DND-41 (cell line): ENCODE measurements around the gene CTSH.

Source experiments
- ATAC-seq: fragments of 200-7000 bp; cut with Tn5 transposase; 3 replicates; pipeline ENCODE4 v1.9.1; 2021; ENCODE audit warnings: low read depth; ENCODE audit not compliant: insufficient read depth
- DNase-seq: peaks from one replicate; pipeline ENCODE4 v3.0.0-alpha.2; 2020
- H2AFZ ChIP-seq: 2 replicates; pipeline ENCODE4 v1.6.0; 2012; ENCODE audit warnings: low read depth, low read length
- H3K27ac ChIP-seq: 2 replicates; pipeline ENCODE4 v1.5.1; 2012; ENCODE audit warnings: low read length, inconsistent platforms
- H3K27me3 ChIP-seq: fragments of 200-600 bp; sonication (generic); 2 replicates; pipeline ENCODE4 v1.6.0; 2012; ENCODE audit warnings: low read length, mild to moderate bottlenecking, inconsistent platforms; ENCODE audit not compliant: insufficient read depth, poor library complexity
- H3K36me3 ChIP-seq: 2 replicates; pipeline ENCODE4 v1.5.1; 2012; ENCODE audit warnings: low read length, inconsistent platforms; ENCODE audit not compliant: insufficient read depth
- H3K4me1 ChIP-seq: 2 replicates; pipeline ENCODE4 v1.5.1; 2012; ENCODE audit warnings: mild to moderate bottlenecking, low read length; ENCODE audit not compliant: insufficient read depth
- H3K4me2 ChIP-seq: 2 replicates; pipeline ENCODE4 v1.6.0; 2012; ENCODE audit warnings: mild to moderate bottlenecking, moderate library complexity, low read length, inconsistent platforms; ENCODE audit not compliant: insufficient read depth
- H3K4me3 ChIP-seq, 2 experiments: fragments of 200-600 bp in 1 of 2; shearing (Covaris generic) in 1 of 2; 2 replicates each; pipeline ENCODE4 v1.5.1; 2012 to 2016; ENCODE audit warnings: inconsistent platforms in 2 of 2, low read length in 2 of 2, mild to moderate bottlenecking in 2 of 2, low read depth in 1 of 2, moderate library complexity in 1 of 2
- H3K79me2 ChIP-seq: 2 replicates; pipeline ENCODE4 v1.6.0; 2012; ENCODE audit warnings: low read length, inconsistent platforms; ENCODE audit not compliant: insufficient read depth
- H3K9ac ChIP-seq: 2 replicates; pipeline ENCODE4 v1.6.0; 2012; ENCODE audit warnings: low read depth, mild to moderate bottlenecking, inconsistent platforms, low read length, moderate library complexity
- H3K9me3 ChIP-seq: 2 replicates; pipeline ENCODE4 v1.5.1; 2012; ENCODE audit warnings: low read length, moderate library complexity, mild to moderate bottlenecking, inconsistent platforms; ENCODE audit not compliant: insufficient read depth, severe bottlenecking
- H4K20me1 ChIP-seq: 2 replicates; pipeline ENCODE4 v1.6.0; 2012; ENCODE audit warnings: low read length; ENCODE audit not compliant: insufficient read depth
- EZH2 ChIP-seq: IDR thresholded peaks from 3 replicates; pipeline ENCODE4 v1.6.1; 2012; ENCODE audit warnings: borderline replicate concordance, low read depth, mild to moderate bottlenecking, moderate library complexity, low read length, inconsistent platforms; ENCODE audit not compliant: severe bottlenecking
- TF ChIP-seq, protein P1 (sequence below): IDR thresholded peaks from 2 replicates; pipeline ENCODE4 v1.5.1; 2012; ENCODE audit warnings: borderline replicate concordance, low read length, moderate library complexity, mild to moderate bottlenecking; ENCODE audit not compliant: poor library complexity, severe bottlenecking; ENCODE audit errors: extremely low read depth

Gene CTSH

DNA sequence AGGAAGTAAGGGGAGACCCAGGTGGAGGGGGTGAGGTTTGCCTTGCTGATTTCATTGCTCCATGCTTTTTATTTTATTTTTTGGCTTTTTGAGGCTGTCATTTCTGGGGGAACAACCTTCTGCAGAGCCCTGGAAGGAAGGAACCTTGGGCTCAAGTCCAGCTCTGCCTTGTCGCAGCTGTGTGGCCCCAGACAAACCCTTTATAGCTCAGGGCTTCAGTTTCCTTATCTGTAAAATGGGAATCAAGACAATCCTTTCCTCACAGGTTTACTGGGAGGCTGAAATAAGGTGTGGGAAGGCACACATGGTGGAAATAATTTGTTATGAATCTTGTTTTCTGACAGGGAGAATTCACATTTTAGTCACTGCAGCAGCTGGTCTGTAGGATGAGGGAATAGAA is 45.4 kb upstream of the CTSH start:
- ATAC-seq = no peak
- Histone ChIP-seq H2AFZ (no peak overlapping the region), H3K4me1 (no peaks in the 10 kb centered on the region), H3K79me2 (no peaks in the 10 kb centered on the region), H3K27me3 (no peaks in the 10 kb centered on the region), H3K9ac (no peak overlapping the region), H4K20me1 (no peaks in the 10 kb centered on the region), H3K9me3 (no peaks in the 10 kb centered on the region), H3K4me3 (no peak overlapping the region), H3K36me3 (no peaks in the 10 kb centered on the region), H3K27ac (no peak overlapping the region), H3K4me2 (no peak overlapping the region)
- TF ChIP-seq EZH2 = no peak
- TF ChIP-seq, protein P1, sequence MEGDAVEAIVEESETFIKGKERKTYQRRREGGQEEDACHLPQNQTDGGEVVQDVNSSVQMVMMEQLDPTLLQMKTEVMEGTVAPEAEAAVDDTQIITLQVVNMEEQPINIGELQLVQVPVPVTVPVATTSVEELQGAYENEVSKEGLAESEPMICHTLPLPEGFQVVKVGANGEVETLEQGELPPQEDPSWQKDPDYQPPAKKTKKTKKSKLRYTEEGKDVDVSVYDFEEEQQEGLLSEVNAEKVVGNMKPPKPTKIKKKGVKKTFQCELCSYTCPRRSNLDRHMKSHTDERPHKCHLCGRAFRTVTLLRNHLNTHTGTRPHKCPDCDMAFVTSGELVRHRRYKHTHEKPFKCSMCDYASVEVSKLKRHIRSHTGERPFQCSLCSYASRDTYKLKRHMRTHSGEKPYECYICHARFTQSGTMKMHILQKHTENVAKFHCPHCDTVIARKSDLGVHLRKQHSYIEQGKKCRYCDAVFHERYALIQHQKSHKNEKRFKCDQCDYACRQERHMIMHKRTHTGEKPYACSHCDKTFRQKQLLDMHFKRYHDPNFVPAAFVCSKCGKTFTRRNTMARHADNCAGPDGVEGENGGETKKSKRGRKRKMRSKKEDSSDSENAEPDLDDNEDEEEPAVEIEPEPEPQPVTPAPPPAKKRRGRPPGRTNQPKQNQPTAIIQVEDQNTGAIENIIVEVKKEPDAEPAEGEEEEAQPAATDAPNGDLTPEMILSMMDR = no peak
- DNase-seq = no peak

DNA sequence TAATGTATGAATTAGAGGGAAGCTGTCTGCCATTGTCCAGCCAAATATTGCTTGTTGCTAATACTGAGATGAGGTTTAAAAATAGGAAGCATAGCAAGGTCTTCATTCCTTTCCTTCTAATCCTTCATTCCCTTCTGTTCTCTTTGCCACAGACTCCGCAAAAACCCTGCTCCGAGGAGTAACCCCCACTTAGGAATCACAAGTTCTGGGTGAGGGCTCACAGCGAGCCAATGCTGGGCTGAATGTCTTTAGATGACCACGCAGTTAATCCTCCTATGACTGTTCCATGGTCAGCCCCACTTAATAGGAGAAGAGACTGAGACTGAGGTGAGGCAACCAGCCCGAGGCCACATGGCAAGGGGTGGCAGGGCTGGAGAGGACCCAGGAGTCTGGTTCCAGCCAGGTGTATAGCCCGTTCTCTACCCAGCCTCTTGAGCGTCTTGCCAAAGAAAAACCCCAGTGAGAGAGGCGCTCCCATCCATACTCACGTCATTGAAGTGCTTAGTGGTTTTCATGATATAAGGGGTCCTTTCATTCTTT is 44.9 kb upstream of the CTSH start:
- no peak overlapping the region for H3K4me2 ChIP-seq
- ATAC-seq (no peak), DNase-seq (no peak)
- no peak overlapping the region for H3K27ac ChIP-seq
- no peak overlapping the region for H3K4me3 ChIP-seq
- no peaks in the 10 kb centered on the region for H3K9me3 ChIP-seq
- TF ChIP-seq EZH2 = no peak
- TF ChIP-seq, protein P1 = no peak
- H3K36me3 ChIP-seq = no peaks in the 10 kb centered on the region
- H3K79me2 ChIP-seq = no peaks in the 10 kb centered on the region
- no peaks in the 10 kb centered on the region for H3K4me1 ChIP-seq
- no peak overlapping the region for H3K9ac ChIP-seq
- H4K20me1 ChIP-seq = no peaks in the 10 kb centered on the region
- no peak overlapping the region for H2AFZ ChIP-seq
- H3K27me3 ChIP-seq = no peaks in the 10 kb centered on the region

DNA sequence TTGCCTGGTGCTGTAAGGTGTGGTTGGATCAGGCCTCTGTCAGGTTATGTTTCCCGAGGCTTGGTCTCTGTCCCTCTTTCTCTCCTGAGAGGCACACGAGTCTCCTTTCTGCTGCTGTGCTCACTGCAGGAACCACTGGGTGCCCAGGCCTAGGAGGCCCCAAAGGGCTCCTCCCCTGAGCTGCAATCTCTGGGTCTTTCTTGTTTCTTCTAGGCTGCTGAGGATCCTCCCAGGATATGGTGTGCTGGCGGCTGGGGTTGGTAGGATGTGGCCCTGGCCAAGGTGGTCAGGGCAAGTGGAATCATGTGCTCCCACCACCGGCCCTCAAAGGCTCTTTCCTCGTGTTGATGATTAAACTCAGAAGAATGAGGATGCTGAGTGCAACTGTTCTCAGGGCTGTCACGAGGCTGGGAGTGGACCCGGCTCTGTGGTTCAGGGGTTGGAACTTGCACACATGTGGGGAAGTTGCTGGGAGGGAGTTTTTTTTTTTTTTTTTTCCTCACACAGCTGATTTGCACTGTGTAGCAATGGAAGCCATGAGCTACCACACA is 43.6 kb upstream of the CTSH start:
- no peak overlapping the region for H3K4me2 ChIP-seq
- H3K27me3 ChIP-seq = no peaks in the 10 kb centered on the region
- no peaks in the 10 kb centered on the region for H3K4me1 ChIP-seq
- H2AFZ ChIP-seq = no peak overlapping the region
- no peak overlapping the region for H3K4me3 ChIP-seq
- H3K79me2 ChIP-seq = no peaks in the 10 kb centered on the region
- H4K20me1 ChIP-seq = no peaks in the 10 kb centered on the region
- no peak overlapping the region for H3K9ac ChIP-seq
- peak; percentile 45; the same call in 2 of the 3 replicates for ATAC-seq
- no peaks in the 10 kb centered on the region for H3K36me3 ChIP-seq
- H3K27ac ChIP-seq = no peak overlapping the region
- H3K9me3 ChIP-seq = no peaks in the 10 kb centered on the region
- no peak for TF ChIP-seq EZH2
- TF ChIP-seq, protein P1 = no peak
- peak; percentile 18 for DNase-seq
